H9 (cell line): ENCODE data around the gene EDARADD. TPM values are rescaled to one million over a fixed set of nuclear protein-coding genes. Genes with fewer than 3 reads are reported as not detected.

ENCODE experiments used
- DNase-seq: peaks from one replicate; pipeline ENCODE4 v3.0.0-alpha.2; 2017
- H2AFZ ChIP-seq: one replicate; pipeline ENCODE4 v1.6.1; 2013; ENCODE audit warnings: mild to moderate bottlenecking, low read length, control low read depth, moderate library complexity
- H2AK5ac ChIP-seq: 2 replicates; pipeline ENCODE4 v1.6.1; 2013; ENCODE audit warnings: low read length, control low read depth, mixed read lengths; ENCODE audit not compliant: insufficient read length
- H2BK120ac ChIP-seq: one replicate; pipeline ENCODE4 v1.6.1; 2013; ENCODE audit warnings: low read depth, mild to moderate bottlenecking, low read length, control low read depth, inconsistent platforms; ENCODE audit not compliant: poor library complexity, severe bottlenecking
- H2BK12ac ChIP-seq: 2 replicates; pipeline ENCODE4 v1.6.1; 2013; ENCODE audit warnings: low read length, control low read depth, mixed read lengths, low read depth; ENCODE audit not compliant: insufficient read length
- H2BK15ac ChIP-seq: 2 replicates; pipeline ENCODE4 v1.6.1; 2013; ENCODE audit warnings: low read depth, low read length, control low read depth
- H2BK20ac ChIP-seq: one replicate; pipeline ENCODE4 v1.6.1; 2013; ENCODE audit warnings: low read depth, mild to moderate bottlenecking, low read length, control low read depth, inconsistent platforms; ENCODE audit not compliant: poor library complexity, severe bottlenecking
- H2BK5ac ChIP-seq: 2 replicates; pipeline ENCODE4 v1.6.1; 2013; ENCODE audit warnings: low read length, control low read depth, mixed read lengths; ENCODE audit not compliant: insufficient read length
- H3K14ac ChIP-seq: 2 replicates; pipeline ENCODE4 v1.6.1; 2013; ENCODE audit warnings: low read length, control low read depth; ENCODE audit not compliant: insufficient read depth
- H3K18ac ChIP-seq: 2 replicates; pipeline ENCODE4 v1.6.1; 2013; ENCODE audit warnings: low read depth, mild to moderate bottlenecking, mixed read lengths, low read length, control low read depth; ENCODE audit not compliant: insufficient read length
- H3K23ac ChIP-seq: 2 replicates; pipeline ENCODE4 v1.6.1; 2013; ENCODE audit warnings: low read length, control low read depth, mixed read lengths, low read depth; ENCODE audit not compliant: insufficient read length
- H3K23me2 ChIP-seq: 2 replicates; pipeline ENCODE4 v1.6.1; 2013; ENCODE audit warnings: low read depth, mild to moderate bottlenecking, mixed read lengths, low read length, control low read depth; ENCODE audit not compliant: insufficient read length, poor library complexity, severe bottlenecking
- H3K27ac ChIP-seq: 2 replicates; pipeline ENCODE4 v1.5.1; 2013; ENCODE audit warnings: low read length, control low read depth, mixed read lengths, low read depth; ENCODE audit not compliant: insufficient read length
- H3K27me3 ChIP-seq: 2 replicates; pipeline ENCODE4 v1.6.1; 2013; ENCODE audit warnings: low read length, control low read depth, inconsistent platforms; ENCODE audit not compliant: insufficient read depth
- H3K4ac ChIP-seq: 2 replicates; pipeline ENCODE4 v1.6.1; 2013; ENCODE audit warnings: low read depth, mild to moderate bottlenecking, control low read depth, inconsistent platforms, low read length, moderate library complexity
- H3K4me1 ChIP-seq: 2 replicates; pipeline ENCODE4 v1.6.1; 2013; ENCODE audit warnings: low read length, control low read depth, inconsistent platforms; ENCODE audit not compliant: insufficient read depth
- H3K4me2 ChIP-seq: 2 replicates; pipeline ENCODE4 v1.6.1; 2013; ENCODE audit warnings: low read length, control low read depth, mixed read lengths; ENCODE audit not compliant: insufficient read length, insufficient read depth
- H3K56ac ChIP-seq: 2 replicates; pipeline ENCODE4 v1.6.1; 2013; ENCODE audit warnings: low read depth, mild to moderate bottlenecking, mixed read lengths, low read length, control low read depth; ENCODE audit not compliant: insufficient read length
- H3K79me1 ChIP-seq: 2 replicates; pipeline ENCODE4 v1.6.1; 2013; ENCODE audit warnings: low read depth, mild to moderate bottlenecking, moderate library complexity, low read length, control low read depth, inconsistent platforms; ENCODE audit not compliant: insufficient read depth, poor library complexity, severe bottlenecking
- H3K79me2 ChIP-seq: 2 replicates; pipeline ENCODE4 v1.6.1; 2013; ENCODE audit warnings: low read length, control low read depth, inconsistent platforms; ENCODE audit not compliant: insufficient read depth
- H3K9ac ChIP-seq: 2 replicates; pipeline ENCODE4 v1.6.1; 2013; ENCODE audit warnings: low read length, control low read depth, mixed read lengths; ENCODE audit not compliant: insufficient read length; ENCODE audit errors: extremely low read depth
- H3K9me3 ChIP-seq: one replicate; pipeline ENCODE4 v1.6.1; 2013; ENCODE audit warnings: low read depth, low read length, inconsistent platforms; ENCODE audit not compliant: control insufficient read depth
- H3T11ph ChIP-seq: one replicate; pipeline ENCODE4 v1.6.1; 2013; ENCODE audit warnings: mild to moderate bottlenecking, low read length, control low read depth, inconsistent platforms
- H4K20me1 ChIP-seq: one replicate; pipeline ENCODE4 v1.6.1; 2013; ENCODE audit not compliant: control insufficient read depth, insufficient read length, insufficient read depth
- H4K5ac ChIP-seq: 2 replicates; pipeline ENCODE4 v1.6.1; 2013; ENCODE audit warnings: low read depth, mild to moderate bottlenecking, mixed read lengths, low read length, control low read depth; ENCODE audit not compliant: insufficient read length
- H4K8ac ChIP-seq: replicated peaks from 2 replicates; pipeline ENCODE4 v1.6.1; 2013; ENCODE audit warnings: low read length, control low read depth, mixed read lengths, low read depth; ENCODE audit not compliant: insufficient read length
- H4K91ac ChIP-seq: 2 replicates; pipeline ENCODE4 v1.6.1; 2013; ENCODE audit warnings: low read depth, mild to moderate bottlenecking, moderate library complexity, mixed read lengths, low read length, control low read depth; ENCODE audit not compliant: insufficient read length
- H3K27ac Mint-ChIP-seq, 3 experiments: 2 replicates in 2 of 3; 3 replicates in 1 of 3; pipeline ENCODE4 v1.8.0; 2020 to 2021; ENCODE audit warnings: mixed read lengths in 3 of 3, mild to moderate bottlenecking in 1 of 3, moderate library complexity in 1 of 3
- H3K27me3 Mint-ChIP-seq: 2 replicates; pipeline ENCODE4 v1.8.0; 2021; ENCODE audit warnings: low read depth, mild to moderate bottlenecking, moderate library complexity, mixed read lengths
- H3K36me3 Mint-ChIP-seq, 3 experiments: 2 replicates in 2 of 3; 3 replicates in 1 of 3; pipeline ENCODE4 v1.8.0; 2020 to 2021; ENCODE audit warnings: low read depth in 3 of 3, mixed read lengths in 3 of 3; ENCODE audit not compliant: insufficient read depth in 1 of 3
- H3K4me1 Mint-ChIP-seq, 2 experiments: 2 replicates each; pipeline ENCODE4 v1.8.0; 2020; ENCODE audit warnings: mixed read lengths in 2 of 2
- H3K4me3 Mint-ChIP-seq, 2 experiments: 2 replicates in 1 of 2; 3 replicates in 1 of 2; pipeline ENCODE4 v1.8.0; 2020 to 2021; ENCODE audit warnings: mild to moderate bottlenecking in 2 of 2, mixed read lengths in 2 of 2, moderate library complexity in 1 of 2
- H3K9me3 Mint-ChIP-seq, 2 experiments: 2 replicates in 1 of 2; 3 replicates in 1 of 2; pipeline ENCODE4 v1.8.0; 2020; ENCODE audit warnings: mild to moderate bottlenecking in 2 of 2, mixed read lengths in 2 of 2, moderate library complexity in 1 of 2
- WGBS: extraction: QIAGEN DNeasy Blood & Tissue Kit; methylation state at CpG from one replicate; pipeline ENCODE4 v1.1.7; 2013; ENCODE audit warnings: missing lambda C conversion rate, low lambda C conversion rate, mixed read lengths; ENCODE audit not compliant: insufficient read length; ENCODE audit errors: extremely low coverage; 5-methylcytosine and 5-hydroxymethylcytosine counted together
- total RNA-seq: library from RNA; stranded (reverse); gene quantifications from 2 replicates; pipeline ENCODE4 v1.2.1, GENCODE V29; 2021
- TF ChIP-seq, protein P1 (sequence below): fragments of 200-600 bp; sonication (generic); conservative IDR thresholded peaks from 3 replicates; pipeline ENCODE4 v1.8.0; 2021; ENCODE audit warnings: antibody characterized with exemption, mild to moderate bottlenecking

The EDARADD gene
- total RNA-seq, 1 experiment from 2014 or later: 3.8 TPM

DNA sequence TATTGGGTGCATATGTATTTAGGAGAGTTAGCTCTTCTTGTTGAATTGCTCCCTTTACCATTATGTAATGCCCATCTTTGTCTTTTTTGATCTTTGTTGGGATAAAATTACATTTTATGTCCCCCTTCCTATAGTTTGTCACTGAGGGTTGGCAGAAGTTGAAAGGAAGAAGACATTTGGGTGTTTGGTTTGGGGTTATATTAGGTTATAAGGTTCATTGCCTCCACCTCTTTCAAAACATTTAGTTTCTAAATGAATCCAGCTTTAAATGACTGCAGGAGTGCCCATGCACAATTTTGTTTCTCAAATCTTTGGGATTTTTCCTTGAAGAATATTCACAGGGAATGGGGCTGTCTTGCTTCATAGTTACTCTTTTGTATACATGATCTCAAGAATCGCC lies 115.1 kb downstream of the EDARADD start:
- H2AK5ac ChIP-seq: no peak overlapping the region
- no peak overlapping the region for H3K27ac ChIP-seq
- Mint-ChIP-seq H3K27ac (no peak overlapping the region), H3K4me1 (peaks cover 6 to 11% of the 10 kb centered on the region in 2 experiments; a peak in 3 of 4 replicates), H3K9me3 (no peaks in the 10 kb centered on the region), H3K36me3 (no peaks in the 10 kb centered on the region), H3K27me3 (no peaks in the 10 kb centered on the region), H3K4me3 (no peak overlapping the region)
- H4K20me1 ChIP-seq: no peaks in the 10 kb centered on the region
- TF ChIP-seq, protein P1, sequence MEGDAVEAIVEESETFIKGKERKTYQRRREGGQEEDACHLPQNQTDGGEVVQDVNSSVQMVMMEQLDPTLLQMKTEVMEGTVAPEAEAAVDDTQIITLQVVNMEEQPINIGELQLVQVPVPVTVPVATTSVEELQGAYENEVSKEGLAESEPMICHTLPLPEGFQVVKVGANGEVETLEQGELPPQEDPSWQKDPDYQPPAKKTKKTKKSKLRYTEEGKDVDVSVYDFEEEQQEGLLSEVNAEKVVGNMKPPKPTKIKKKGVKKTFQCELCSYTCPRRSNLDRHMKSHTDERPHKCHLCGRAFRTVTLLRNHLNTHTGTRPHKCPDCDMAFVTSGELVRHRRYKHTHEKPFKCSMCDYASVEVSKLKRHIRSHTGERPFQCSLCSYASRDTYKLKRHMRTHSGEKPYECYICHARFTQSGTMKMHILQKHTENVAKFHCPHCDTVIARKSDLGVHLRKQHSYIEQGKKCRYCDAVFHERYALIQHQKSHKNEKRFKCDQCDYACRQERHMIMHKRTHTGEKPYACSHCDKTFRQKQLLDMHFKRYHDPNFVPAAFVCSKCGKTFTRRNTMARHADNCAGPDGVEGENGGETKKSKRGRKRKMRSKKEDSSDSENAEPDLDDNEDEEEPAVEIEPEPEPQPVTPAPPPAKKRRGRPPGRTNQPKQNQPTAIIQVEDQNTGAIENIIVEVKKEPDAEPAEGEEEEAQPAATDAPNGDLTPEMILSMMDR: no peak
- no peaks in the 10 kb centered on the region for H3K79me1 ChIP-seq
- no peak overlapping the region for H3K4ac ChIP-seq
- no peak overlapping the region for H3K4me2 ChIP-seq
- no peak overlapping the region for H4K5ac ChIP-seq
- no peaks in the 10 kb centered on the region for H3K23me2 ChIP-seq
- H2BK5ac ChIP-seq: no peak overlapping the region
- no peak overlapping the region for H3K18ac ChIP-seq
- no peak overlapping the region for H2BK120ac ChIP-seq
- no peak overlapping the region for H2BK15ac ChIP-seq
- no peak overlapping the region for H2AFZ ChIP-seq
- no peak overlapping the region for H4K8ac ChIP-seq
- H3T11ph ChIP-seq: no peak overlapping the region
- no peak overlapping the region for H3K9ac ChIP-seq
- no peaks in the 10 kb centered on the region for H3K9me3 ChIP-seq
- H3K79me2 ChIP-seq: no peaks in the 10 kb centered on the region
- no peak for DNase-seq
- H2BK12ac ChIP-seq: no peak overlapping the region
- no peak overlapping the region for H4K91ac ChIP-seq
- no CpG with 5 or more reads among the region's 1 CpG for WGBS
- no peaks in the 10 kb centered on the region for H3K4me1 ChIP-seq
- no peaks in the 10 kb centered on the region for H3K27me3 ChIP-seq
- no peak overlapping the region for H3K23ac ChIP-seq
- no peak overlapping the region for H3K14ac ChIP-seq
- H2BK20ac ChIP-seq: no peak overlapping the region
- H3K56ac ChIP-seq: no peak overlapping the region
